ENCODE data around the gene CEP192. TPM values are rescaled to one million over a fixed set of nuclear protein-coding genes. Genes with fewer than 3 reads are reported as not detected.

CEP192 gene
- total RNA-seq, 1 donor from 2014 or later, result 17.4 TPM

DNA sequence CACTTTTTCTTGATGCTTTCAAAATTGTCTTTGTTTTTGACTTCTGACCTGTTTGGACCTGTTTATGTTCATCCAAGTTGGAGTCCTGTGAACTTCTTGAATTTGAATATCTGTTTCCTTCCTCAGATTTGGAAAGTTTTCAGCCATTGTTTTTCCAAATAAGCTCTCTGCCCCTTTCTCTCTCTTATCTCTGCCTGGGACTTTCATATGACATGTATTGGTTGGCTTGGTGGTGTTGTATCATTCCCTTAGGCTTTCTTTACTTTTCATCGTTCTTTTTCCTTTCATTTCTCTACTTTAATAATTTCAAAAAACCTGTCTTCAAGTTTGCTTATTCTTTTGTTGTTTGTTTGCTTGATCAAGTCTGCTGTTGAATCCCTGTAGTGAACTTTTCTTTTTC, 167.3 kb downstream of the CEP192 start:
- TF ChIP-seq, protein P1, sequence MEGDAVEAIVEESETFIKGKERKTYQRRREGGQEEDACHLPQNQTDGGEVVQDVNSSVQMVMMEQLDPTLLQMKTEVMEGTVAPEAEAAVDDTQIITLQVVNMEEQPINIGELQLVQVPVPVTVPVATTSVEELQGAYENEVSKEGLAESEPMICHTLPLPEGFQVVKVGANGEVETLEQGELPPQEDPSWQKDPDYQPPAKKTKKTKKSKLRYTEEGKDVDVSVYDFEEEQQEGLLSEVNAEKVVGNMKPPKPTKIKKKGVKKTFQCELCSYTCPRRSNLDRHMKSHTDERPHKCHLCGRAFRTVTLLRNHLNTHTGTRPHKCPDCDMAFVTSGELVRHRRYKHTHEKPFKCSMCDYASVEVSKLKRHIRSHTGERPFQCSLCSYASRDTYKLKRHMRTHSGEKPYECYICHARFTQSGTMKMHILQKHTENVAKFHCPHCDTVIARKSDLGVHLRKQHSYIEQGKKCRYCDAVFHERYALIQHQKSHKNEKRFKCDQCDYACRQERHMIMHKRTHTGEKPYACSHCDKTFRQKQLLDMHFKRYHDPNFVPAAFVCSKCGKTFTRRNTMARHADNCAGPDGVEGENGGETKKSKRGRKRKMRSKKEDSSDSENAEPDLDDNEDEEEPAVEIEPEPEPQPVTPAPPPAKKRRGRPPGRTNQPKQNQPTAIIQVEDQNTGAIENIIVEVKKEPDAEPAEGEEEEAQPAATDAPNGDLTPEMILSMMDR (conservative IDR thresholded peaks at IDR 0.05; ENCODE audit: low read depth, low read length), result no peak
- DNase-seq (ENCODE audit: low read depth), result no peak
- H3K4me3 ChIP-seq (ENCODE audit: low read depth, low read length), result no peak overlapping the region

DNA sequence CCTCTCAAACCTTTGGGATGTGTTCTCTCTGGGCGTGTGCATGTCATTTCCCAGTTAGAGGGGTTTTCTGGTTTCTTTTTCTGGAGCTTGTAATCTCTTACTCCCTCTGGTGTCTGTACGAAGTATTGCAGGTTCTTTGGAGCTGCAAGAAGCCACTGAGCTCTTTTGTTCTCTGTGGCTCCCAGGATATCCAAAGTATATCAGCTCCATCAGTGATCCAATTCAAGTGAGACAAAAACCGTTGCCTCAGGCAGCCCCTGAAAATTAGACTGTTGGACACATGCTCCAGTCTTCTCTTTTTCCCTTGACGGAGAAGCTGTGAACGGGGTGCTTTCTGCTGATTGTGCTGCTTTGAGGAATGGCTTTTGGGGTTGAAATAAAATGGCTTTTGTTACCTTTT, 168.4 kb downstream of the CEP192 start:
- DNase-seq (ENCODE audit: low read depth), result no peak
- TF ChIP-seq, protein P1 (conservative IDR thresholded peaks at IDR 0.05; ENCODE audit: low read depth, low read length), result peak; percentile 83

DNA sequence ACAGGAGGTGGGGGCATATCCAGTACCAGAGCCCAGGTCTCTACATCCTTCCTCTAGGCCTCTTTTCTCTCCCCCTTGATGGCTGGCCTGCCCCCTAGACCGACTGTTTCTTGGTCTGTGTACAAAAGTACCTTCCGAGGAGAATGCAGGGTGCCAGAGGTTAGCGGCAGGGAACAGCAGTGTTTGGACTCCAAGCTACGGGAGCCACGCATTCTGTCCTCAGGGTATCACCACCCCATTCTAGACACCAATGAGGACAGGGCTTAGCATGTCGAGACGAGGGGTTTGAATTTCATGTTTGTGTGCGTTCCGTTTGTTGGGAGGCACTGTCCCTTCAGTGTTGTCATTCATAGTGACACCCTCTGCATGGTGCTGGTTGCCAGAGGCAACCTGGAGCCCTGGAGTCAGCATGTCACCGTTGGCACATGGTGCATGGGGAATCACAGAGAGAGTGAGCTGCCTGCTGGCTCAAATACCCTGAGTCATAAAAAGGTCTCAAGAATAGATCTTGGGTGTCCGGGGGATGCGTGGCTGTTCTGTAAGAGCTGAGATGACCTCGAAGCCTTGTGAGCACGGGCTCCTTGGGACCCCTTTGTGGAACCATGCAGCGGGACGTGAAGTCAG, 170.2 kb downstream of the CEP192 start:
- no peak for DNase-seq (ENCODE audit: low read depth)
- H3K4me3 ChIP-seq (ENCODE audit: low read depth, low read length), result no peak overlapping the region
- TF ChIP-seq, protein P1 (conservative IDR thresholded peaks at IDR 0.05; ENCODE audit: low read depth, low read length), result no peak

More for the DNA sequence above, 168.4 kb downstream of the CEP192 start:
- no peak overlapping the region for H3K4me3 ChIP-seq (ENCODE audit: low read depth, low read length)

DNA sequence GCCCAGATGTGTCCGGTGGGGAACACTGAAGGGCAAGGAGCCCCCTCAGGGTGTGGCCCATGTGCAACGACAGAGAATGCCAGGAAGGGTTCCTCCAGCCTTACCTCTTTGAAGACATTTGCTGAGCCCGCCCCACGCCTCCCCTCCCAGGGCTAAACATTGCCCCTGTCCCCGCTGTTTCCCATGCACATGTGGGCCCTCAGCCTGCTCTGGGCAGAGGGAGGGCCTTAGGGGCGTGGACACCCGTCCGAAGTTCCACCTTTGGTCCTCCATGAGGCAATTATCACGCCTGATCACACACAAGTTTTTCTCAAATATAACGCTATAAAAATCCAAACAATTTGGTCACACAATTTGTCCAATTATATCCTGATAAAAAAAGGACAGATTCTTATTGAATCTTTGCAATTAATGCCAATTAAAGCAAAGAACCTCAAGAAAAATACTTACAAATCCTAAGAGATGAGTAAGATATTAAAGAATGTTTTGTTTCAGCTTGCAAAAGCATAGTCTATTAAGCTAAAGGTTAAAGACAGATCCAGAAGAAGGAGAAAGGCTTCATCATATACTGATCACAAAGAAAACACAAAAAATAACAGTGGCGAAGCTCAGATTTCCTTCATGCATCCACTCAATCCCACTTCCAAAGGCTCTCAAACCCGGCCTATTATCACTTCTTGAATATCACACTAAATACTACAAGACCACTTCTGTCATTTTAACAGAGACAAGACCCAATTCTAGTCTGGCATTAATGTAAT, 172.2 kb downstream of the CEP192 start:
- TF ChIP-seq, protein P1 (conservative IDR thresholded peaks at IDR 0.05; ENCODE audit: low read depth, low read length), result no peak
- DNase-seq (ENCODE audit: low read depth), result no peak
- no peak overlapping the region for H3K4me3 ChIP-seq (ENCODE audit: low read depth, low read length)

DNA sequence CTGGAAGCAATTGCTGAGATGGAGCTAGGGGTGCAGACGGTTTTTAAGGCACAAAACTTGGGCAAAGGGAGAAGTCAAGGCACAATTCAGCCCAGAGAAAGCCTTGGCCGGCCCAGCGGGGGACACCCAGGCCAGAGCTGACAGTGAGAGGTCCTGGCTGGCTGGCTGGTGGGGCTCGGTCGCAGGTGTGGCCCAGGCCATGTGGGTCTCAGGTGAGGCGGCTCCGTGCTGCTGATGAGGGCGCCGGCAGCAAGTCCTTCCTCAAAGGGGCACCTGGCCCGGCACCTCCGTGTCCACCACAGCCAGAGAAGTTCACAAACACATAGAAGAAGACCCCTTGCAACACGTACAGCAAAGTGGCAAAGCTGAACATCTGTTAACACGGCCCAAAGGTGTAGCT, 173.2 kb downstream of the CEP192 start:
- no peak overlapping the region for H3K4me3 ChIP-seq (ENCODE audit: low read depth, low read length)
- TF ChIP-seq, protein P1 (conservative IDR thresholded peaks at IDR 0.05; ENCODE audit: low read depth, low read length), result no peak
- no peak for DNase-seq (ENCODE audit: low read depth)

- no peak for DNase-seq (ENCODE audit: low read depth)
- TF ChIP-seq, protein P1 (conservative IDR thresholded peaks at IDR 0.05; ENCODE audit: low read depth, low read length), result no peak
Observed at GRCh38 chr18:13165636-13166423, 174.7 kb downstream of the CEP192 start.

More at GRCh38 chr18:13165636-13166423, 174.7 kb downstream of the CEP192 start:
- H3K4me3 ChIP-seq (ENCODE audit: low read depth, low read length), result no peak overlapping the region
